ENCODE data around the gene FLRT3.

FLRT3 gene

DNA sequence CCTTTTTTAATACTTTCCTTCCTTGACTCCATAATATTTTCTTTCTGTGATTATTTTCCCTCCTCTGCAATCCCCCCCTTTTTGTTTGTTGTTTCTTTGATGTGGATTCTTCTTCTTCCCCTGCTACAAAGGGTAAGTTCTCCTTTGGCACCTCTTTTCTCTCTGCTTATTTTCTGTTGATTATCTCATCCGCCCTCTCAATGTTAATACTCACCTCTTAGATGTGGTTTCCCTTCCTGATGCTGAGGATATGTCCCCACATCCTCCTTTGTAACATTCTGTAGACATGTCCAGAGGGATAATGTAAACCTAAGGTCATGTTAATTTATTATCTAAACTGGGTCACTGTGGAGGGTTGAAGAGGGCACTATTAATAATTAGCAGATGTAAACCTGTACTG lies 17.7 kb downstream of the FLRT3 start:
- no peak for DNase-seq (ENCODE audit: low read depth in 2 of 2)

DNA sequence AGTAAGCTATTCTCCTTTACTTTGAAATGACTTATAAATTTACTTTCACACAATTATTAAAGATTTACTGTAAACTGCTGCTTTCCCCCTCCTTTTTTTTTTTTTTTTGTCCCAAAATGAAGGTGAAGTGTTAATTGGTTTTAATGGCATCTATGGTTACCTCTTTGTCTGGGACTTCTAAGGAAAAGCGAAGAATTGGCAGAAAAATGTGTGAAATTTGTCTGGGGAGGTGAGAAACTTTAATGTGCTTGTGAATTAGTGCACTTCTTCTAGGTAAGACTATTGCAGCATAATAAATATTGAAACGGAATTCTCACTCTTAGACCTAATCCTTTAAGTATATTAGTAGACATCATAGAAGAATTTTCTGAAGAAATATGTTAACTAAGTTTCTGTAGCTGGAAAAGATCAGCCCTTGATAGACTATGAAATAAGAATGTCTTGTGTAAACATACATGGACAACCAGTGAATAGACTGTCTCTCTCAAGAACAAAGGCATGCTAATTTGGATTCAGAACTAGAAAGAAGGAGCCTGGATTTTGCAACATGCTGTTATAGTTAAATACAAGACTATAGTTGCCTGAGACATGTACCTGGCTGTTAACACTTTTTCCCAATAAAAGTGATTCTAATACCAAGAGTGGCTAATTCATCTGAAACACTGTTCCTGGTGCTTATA lies 23.9 kb downstream of the FLRT3 start:
- DNase-seq (ENCODE audit: low read depth in 2 of 2), result no peak

- DNase-seq (ENCODE audit: low read depth in 2 of 2), result no peak
These were observed 25.4 kb downstream of the FLRT3 start for GRCh38 chr20:14312001-14312400.

GRCh38 chr20:14310977-14311627 lies 26.3 kb downstream of the FLRT3 start:
- no peak for DNase-seq (ENCODE audit: low read depth in 2 of 2)

DNA sequence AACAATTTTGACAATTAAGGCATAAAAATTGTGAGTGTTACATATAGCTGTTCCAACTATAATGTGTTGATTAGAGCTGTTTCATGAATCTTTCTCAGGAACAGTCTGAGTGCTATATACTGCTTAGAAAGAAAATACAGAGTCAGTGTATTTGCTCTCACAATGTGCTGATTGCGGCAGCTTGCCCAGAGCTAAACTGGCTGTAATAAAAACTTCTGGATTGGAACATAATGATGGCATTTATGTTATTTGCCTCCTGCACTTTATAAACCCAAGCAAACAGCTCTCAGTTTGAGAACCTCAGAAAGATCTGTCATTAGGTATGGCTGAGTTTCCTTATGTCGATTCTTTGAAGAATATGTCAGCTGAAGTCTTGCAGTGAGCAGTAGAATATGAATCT lies 29.5 kb downstream of the FLRT3 start:
- DNase-seq (ENCODE audit: low read depth in 2 of 2), result no peak

- DNase-seq (ENCODE audit: low read depth in 2 of 2), result no peak
These were observed 32.9 kb downstream of the FLRT3 start for GRCh38 chr20:14304472-14304871.

DNA sequence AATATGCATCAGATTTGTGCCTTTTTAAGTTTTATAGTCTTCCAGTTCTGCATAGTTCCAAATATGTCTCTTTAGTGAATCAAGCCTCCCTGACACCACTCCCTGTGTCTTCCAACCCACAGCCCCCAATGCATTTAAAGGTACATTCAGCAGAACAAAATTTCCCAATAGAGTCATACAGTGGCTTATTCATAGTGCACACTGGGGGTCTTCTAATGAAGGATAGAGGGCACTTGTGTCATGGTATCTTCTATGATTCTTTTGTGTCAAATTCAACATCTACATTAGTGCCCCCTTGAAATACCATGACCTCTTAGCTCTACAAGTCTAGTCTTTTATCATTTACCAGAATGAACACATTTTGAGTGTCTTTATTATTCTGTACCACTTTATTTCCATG lies 33.8 kb downstream of the FLRT3 start:
- no peak for DNase-seq (ENCODE audit: low read depth in 2 of 2)

GRCh38 chr20:14303106-14303505 lies 34.3 kb downstream of the FLRT3 start:
- DNase-seq (ENCODE audit: low read depth in 2 of 2), result no peak

DNA sequence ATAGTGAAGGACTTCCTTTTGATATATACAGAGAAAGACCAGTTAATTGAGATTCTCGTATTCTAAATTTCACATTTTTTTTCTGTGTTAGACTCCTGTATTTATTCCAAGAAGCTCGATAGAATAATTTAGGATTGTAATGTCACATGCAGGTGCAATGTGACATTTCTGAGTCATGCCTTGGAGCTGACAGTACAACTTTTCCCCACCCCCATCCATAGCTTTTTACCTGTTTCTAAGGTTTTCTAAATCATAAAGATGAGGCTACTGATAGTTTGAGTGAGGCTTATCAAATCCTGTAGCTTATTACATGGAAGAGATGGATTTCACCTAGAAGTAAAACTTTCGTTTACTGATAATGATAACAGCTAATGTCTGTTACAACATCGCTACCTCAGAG lies 37.6 kb downstream of the FLRT3 start:
- DNase-seq (ENCODE audit: low read depth in 2 of 2), result no peak

- DNase-seq (ENCODE audit: low read depth in 2 of 2), result no peak
These were observed 41.6 kb downstream of the FLRT3 start for GRCh38 chr20:14295770-14296309.

DNA sequence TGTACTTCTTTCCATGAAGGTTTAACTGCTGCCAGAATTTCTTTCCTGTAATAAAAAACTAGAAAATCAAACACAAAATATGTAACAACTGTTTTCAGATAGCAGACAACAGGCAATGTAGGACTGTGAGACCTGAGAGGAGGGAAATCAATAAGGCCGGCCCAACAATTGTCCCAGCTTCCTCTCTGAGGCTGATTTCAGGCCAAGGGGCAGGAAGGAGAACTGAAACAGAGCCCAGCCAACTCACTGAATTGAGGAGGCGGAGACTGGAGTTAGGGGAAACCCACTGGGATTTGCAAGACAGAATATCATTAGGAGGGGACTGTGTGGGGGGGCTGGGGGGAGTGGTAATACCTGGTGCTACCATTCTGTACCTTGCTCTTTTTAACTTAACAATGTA lies 42.2 kb downstream of the FLRT3 start:
- DNase-seq (ENCODE audit: low read depth in 2 of 2), result no peak

GRCh38 chr20:14291502-14291901 lies 45.9 kb downstream of the FLRT3 start:
- DNase-seq (ENCODE audit: low read depth in 2 of 2), result no peak

DNA sequence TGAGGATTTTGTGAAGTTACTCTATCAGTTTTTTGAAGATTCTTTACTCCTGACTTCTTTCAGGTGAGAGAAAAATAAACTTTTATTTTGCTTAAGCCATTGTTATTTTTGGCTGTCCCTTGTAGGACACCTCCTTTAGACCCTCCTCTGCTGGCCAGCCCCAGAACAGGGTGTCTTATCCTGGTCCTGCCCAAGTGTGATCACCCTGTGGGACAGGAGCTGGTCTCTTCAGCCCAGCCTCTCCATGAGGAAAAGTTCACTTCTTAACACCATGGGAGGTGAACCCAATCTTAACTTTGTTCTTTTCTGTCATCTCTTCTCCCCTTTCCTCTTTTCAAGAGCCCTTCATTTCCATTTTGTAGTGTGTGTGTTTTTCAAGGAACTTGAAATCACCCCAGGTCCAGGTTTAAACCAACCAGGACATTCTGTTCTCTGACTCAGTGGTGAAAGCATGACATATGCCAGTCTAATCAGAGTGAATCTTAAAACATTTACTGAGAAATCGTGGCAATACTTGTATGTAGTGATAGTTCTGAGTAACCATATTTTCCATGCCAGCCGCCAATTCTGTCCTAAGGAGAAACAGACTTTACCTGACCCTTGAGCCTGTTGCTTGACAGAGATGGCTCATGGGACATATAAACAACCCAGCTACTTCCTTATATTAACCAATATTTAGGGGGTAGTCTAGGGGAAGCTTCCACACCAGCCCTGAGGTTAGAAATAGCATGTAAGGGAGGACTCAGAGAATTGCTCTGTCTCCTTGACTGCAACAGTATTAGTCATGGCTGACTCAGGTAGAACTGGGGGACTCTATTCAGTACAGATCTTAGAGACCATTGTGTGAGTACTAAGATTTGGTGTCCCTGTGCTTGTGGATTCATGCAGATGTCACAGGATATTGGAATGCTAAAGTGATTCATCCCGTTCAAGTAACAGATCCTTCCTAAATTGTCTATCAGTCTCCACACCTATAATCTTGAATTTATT lies 48.8 kb downstream of the FLRT3 start:
- DNase-seq (ENCODE audit: low read depth in 2 of 2), result no peak

- no peak for DNase-seq (ENCODE audit: low read depth in 2 of 2)
These were observed 53.0 kb downstream of the FLRT3 start for GRCh38 chr20:14284443-14284842.

DNA sequence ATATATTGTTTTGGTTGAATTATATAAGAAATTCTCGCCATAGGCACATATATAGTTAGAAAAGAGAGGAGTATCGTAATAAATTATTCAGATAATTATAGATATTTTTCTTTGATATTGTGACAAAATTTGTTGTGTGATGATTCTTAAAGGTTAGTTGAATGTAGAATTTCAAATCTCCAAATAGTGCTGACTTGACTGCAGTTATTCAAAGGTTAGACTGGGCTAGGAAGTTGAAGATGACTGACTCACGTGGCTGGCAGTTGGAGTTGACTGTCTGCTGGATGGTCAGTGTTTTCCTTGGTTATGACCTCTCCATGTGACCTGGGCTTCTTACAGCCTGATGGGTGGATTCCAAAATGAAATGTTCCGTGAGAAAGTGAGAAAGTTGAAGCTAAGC lies 55.3 kb downstream of the FLRT3 start:
- no peak for DNase-seq (ENCODE audit: low read depth in 2 of 2)

Measured in stimulated activated CD8-positive, alpha-beta memory T cell treated with anti-CD3 and anti-CD28 coated beads, Interleukin-7, amount 100 ng/mL, for 1 hour (primary cell).